ENCODE measurements around the gene TTC19. TPM values are rescaled to one million over a fixed set of nuclear protein-coding genes. Genes with fewer than 3 reads are reported as not detected.
A peak's percentile ranks its signal among the peaks of the same experiment; 100 is the strongest.

Gene TTC19
- total RNA-seq, 1 donor from 2014 or later, result 21.9 TPM

GRCh38 chr17:15967706-15968399 lies 31.8 kb upstream of the TTC19 start:
- Mint-ChIP-seq H3K27me3 (ENCODE audit: low read depth, unreplicated experiment) (no peaks in the 10 kb centered on the region), H3K27ac (ENCODE audit: unreplicated experiment) (peak overlapping the region; percentile 26), H3K4me3 (ENCODE audit: unreplicated experiment) (no peak overlapping the region), H3K36me3 (ENCODE audit: low read depth, unreplicated experiment) (peaks cover 6% of the 10 kb centered on the region), H3K9me3 (ENCODE audit: unreplicated experiment) (no peaks in the 10 kb centered on the region), H3K4me1 (ENCODE audit: low read depth, unreplicated experiment) (peaks cover 25% of the 10 kb centered on the region)
- Histone ChIP-seq H3K9ac (ENCODE audit: low read length) (no peak overlapping the region), H3K36me3 (ENCODE audit: insufficient read depth, low read length) (no peaks in the 10 kb centered on the region), H3K4me3 (ENCODE audit: insufficient read depth, low read depth, low read length) (no peak overlapping the region), H3K27ac (ENCODE audit: low read depth, low read length) (no peak overlapping the region), H4K20me1 (ENCODE audit: insufficient read depth, low read length) (peaks cover 11% of the 10 kb centered on the region), H3K79me2 (ENCODE audit: insufficient read depth, low read length) (peaks cover 85% of the 10 kb centered on the region), H3K27me3 (ENCODE audit: insufficient read depth, low read length) (no peaks in the 10 kb centered on the region), H3K9me3 (ENCODE audit: insufficient read depth, low read depth, low read length) (no peaks in the 10 kb centered on the region), H3K4me1 (ENCODE audit: insufficient read depth, low read length) (peaks cover 48% of the 10 kb centered on the region), H3K4me2 (ENCODE audit: low read length) (peak overlapping the region; percentile 63), H2AFZ (ENCODE audit: low read depth, low read length) (no peak overlapping the region)
- no peak for DNase-seq (ENCODE audit: low read depth)
- TF ChIP-seq CTCF (IDR thresholded peaks at IDR 0.05; ENCODE audit: insufficient read depth, low read depth, low read length), result no peak
- TF ChIP-seq EZH2 (IDR thresholded peaks at IDR 0.05; ENCODE audit: insufficient read depth, low read length), result no peak
- no peak for FAIRE-seq

- no peaks in the 10 kb centered on the region for H3K9me3 Mint-ChIP-seq (ENCODE audit: unreplicated experiment)
- peaks cover 11% of the 10 kb centered on the region for H4K20me1 ChIP-seq (ENCODE audit: insufficient read depth, low read length)
- H3K4me1 Mint-ChIP-seq (ENCODE audit: low read depth, unreplicated experiment), result peaks cover 27% of the 10 kb centered on the region
- DNase-seq (ENCODE audit: low read depth) (no peak), FAIRE-seq (no peak)
- H3K4me3 Mint-ChIP-seq (ENCODE audit: unreplicated experiment), result no peak overlapping the region
- no peaks in the 10 kb centered on the region for H3K36me3 ChIP-seq (ENCODE audit: insufficient read depth, low read length)
- no peak overlapping the region for H3K4me3 ChIP-seq (ENCODE audit: insufficient read depth, low read depth, low read length)
- H3K36me3 Mint-ChIP-seq (ENCODE audit: low read depth, unreplicated experiment), result peaks cover 7% of the 10 kb centered on the region
- H3K4me2 ChIP-seq (ENCODE audit: low read length), result no peak overlapping the region
- H3K4me1 ChIP-seq (ENCODE audit: insufficient read depth, low read length), result peaks cover 35% of the 10 kb centered on the region
- no peak overlapping the region for H3K27ac Mint-ChIP-seq (ENCODE audit: unreplicated experiment)
- peaks cover 85% of the 10 kb centered on the region for H3K79me2 ChIP-seq (ENCODE audit: insufficient read depth, low read length)
- TF ChIP-seq EZH2 (IDR thresholded peaks at IDR 0.05; ENCODE audit: insufficient read depth, low read length), result no peak
- no peak for TF ChIP-seq CTCF (IDR thresholded peaks at IDR 0.05; ENCODE audit: insufficient read depth, low read depth, low read length)
- H3K9me3 ChIP-seq (ENCODE audit: insufficient read depth, low read depth, low read length), result no peaks in the 10 kb centered on the region
- no peak overlapping the region for H2AFZ ChIP-seq (ENCODE audit: low read depth, low read length)
- H3K27me3 ChIP-seq (ENCODE audit: insufficient read depth, low read length), result no peaks in the 10 kb centered on the region
- no peak overlapping the region for H3K9ac ChIP-seq (ENCODE audit: low read length)
- no peak overlapping the region for H3K27ac ChIP-seq (ENCODE audit: low read depth, low read length)
- H3K27me3 Mint-ChIP-seq (ENCODE audit: low read depth, unreplicated experiment), result no peaks in the 10 kb centered on the region
These were observed 30.2 kb upstream of the TTC19 start for GRCh38 chr17:15969463-15969862.

- Histone ChIP-seq H3K79me2 (ENCODE audit: insufficient read depth, low read length) (peaks cover 80% of the 10 kb centered on the region), H3K4me2 (ENCODE audit: low read length) (no peak overlapping the region), H3K27ac (ENCODE audit: low read depth, low read length) (no peak overlapping the region), H3K4me3 (ENCODE audit: insufficient read depth, low read depth, low read length) (no peak overlapping the region), H4K20me1 (ENCODE audit: insufficient read depth, low read length) (peaks cover 11% of the 10 kb centered on the region), H3K36me3 (ENCODE audit: insufficient read depth, low read length) (no peaks in the 10 kb centered on the region), H2AFZ (ENCODE audit: low read depth, low read length) (no peak overlapping the region), H3K4me1 (ENCODE audit: insufficient read depth, low read length) (peaks cover 27% of the 10 kb centered on the region), H3K27me3 (ENCODE audit: insufficient read depth, low read length) (no peaks in the 10 kb centered on the region), H3K9ac (ENCODE audit: low read length) (no peak overlapping the region), H3K9me3 (ENCODE audit: insufficient read depth, low read depth, low read length) (no peaks in the 10 kb centered on the region)
- Mint-ChIP-seq H3K4me1 (ENCODE audit: low read depth, unreplicated experiment) (peaks cover 25% of the 10 kb centered on the region), H3K36me3 (ENCODE audit: low read depth, unreplicated experiment) (peaks cover 9% of the 10 kb centered on the region), H3K4me3 (ENCODE audit: unreplicated experiment) (no peak overlapping the region), H3K27me3 (ENCODE audit: low read depth, unreplicated experiment) (no peaks in the 10 kb centered on the region), H3K9me3 (ENCODE audit: unreplicated experiment) (no peaks in the 10 kb centered on the region), H3K27ac (ENCODE audit: unreplicated experiment) (no peak overlapping the region)
- TF ChIP-seq EZH2 (IDR thresholded peaks at IDR 0.05; ENCODE audit: insufficient read depth, low read length), result no peak
- no peak for TF ChIP-seq CTCF (IDR thresholded peaks at IDR 0.05; ENCODE audit: insufficient read depth, low read depth, low read length)
- DNase-seq (ENCODE audit: low read depth) (no peak), FAIRE-seq (no peak)
These were observed 29.1 kb upstream of the TTC19 start for GRCh38 chr17:15970500-15970899.
